NOMO-1 treated with dmso at 0.1 percent for 144 hours (cell line): Measurements from ENCODE around the gene CSRP3.
"Not testable (repeated sequence)": the region's sequence is repeated elsewhere in the genome, so short reads cannot be mapped to it uniquely, and the experiment has no call there.

Source experiments
- DNase-seq: peaks from one replicate; lab custom pipeline; 2025; ENCODE audit not compliant: unreplicated experiment; lab: John Stamatoyannopoulos, UW

Gene CSRP3

GRCh38 chr11:19187114-19187832 is 14.5 kb downstream of the CSRP3 start:
- no peak for DNase-seq

- DNase-seq, result no peak
Measured at GRCh38 chr11:19185516-19186052, 16.2 kb downstream of the CSRP3 start.

- DNase-seq, result no peak
Measured at GRCh38 chr11:19185036-19185435, 16.7 kb downstream of the CSRP3 start.

- DNase-seq, result no peak
Measured at GRCh38 chr11:19183646-19184045, 18.1 kb downstream of the CSRP3 start.

DNA sequence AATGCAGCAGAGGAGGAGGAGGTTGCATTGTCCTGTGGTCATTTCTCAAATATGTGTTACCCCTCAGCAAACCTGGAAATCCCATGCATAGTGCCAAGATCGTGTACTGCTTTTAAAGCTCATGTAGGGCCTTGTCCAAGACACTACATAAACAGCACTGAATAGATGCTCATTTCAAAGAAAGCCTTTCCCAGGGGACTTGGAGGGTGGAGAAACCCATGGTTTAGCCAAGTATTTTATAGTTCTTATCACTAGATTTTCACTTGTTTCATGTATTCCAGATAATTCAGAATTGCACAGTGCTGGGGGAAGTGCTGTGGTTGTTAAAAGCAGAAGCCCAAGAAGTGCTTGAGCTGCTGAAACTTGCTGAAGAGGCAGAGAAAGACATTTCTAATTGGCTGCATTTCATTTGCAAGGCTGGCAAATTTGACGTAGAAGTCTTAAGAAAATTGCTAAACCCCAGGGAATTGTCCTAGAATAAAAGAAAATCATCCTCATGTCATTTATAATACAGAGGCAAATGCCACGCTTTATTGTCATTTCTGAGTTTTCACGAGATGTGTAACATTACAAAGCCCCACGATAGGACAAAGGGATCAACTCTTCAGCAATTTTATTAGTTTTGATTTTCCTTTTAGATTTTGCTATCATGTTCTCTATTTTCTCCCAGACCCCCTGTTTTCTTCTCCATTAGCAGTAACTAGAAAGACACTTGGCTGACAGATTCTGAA is 20.1 kb downstream of the CSRP3 start:
- DNase-seq, result no peak

DNA sequence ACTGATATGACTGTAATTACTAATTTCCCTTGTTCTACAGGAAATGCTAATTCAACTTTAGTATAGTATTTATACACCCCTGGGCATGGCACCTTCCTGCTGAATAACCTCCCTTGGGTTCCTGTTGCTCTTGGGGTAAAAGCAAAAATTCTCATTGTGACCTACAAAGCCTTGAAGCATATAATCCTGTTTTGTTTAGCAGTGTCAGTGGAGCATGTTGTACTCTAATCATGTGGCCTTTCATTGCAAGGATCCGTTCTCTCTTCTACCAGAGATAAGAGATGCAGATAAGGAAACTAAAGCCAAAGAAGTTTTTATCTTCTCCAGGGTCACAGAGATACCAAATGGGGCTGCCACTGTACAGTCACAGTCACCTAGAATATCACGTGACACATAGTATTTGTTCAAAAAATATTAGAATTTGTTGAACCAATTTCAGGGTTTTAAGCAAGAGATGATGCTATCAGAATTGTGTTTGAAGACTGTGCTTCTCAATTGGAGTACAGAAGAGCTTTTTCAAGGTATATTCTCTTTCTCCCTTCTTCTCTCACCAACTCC is 25.1 kb downstream of the CSRP3 start:
- DNase-seq, result no peak

DNA sequence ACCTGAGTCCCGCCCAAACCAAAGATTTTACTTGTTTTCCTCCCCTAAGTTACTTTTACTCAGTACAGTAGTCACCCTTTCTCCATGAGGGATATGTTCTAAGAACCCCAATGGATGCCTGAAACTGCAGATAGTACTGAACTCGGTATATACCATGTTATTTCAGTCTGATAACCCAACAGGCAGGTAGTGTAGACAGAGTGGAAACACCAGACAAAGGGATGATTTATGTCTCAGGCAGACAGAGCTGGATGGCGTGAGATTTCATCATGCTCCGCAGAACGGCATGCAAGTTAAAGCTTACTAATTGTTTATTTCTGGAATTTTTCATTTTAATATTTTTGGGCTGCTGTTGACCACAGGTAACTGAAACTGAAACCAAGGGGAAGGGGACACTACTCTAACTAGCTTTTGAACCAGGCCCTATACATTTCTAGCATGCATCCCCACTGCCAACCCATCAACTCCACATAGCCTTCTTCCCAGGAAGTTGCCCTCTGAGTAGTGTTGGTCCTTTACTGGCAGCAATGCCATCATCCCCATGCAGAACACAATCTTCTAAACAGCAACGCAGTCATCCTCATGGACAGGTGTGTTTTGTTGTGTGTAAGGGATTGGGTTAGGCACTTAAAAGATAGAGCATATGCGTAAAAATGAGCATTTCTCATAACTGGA is 27.7 kb downstream of the CSRP3 start:
- DNase-seq, result no peak

DNA sequence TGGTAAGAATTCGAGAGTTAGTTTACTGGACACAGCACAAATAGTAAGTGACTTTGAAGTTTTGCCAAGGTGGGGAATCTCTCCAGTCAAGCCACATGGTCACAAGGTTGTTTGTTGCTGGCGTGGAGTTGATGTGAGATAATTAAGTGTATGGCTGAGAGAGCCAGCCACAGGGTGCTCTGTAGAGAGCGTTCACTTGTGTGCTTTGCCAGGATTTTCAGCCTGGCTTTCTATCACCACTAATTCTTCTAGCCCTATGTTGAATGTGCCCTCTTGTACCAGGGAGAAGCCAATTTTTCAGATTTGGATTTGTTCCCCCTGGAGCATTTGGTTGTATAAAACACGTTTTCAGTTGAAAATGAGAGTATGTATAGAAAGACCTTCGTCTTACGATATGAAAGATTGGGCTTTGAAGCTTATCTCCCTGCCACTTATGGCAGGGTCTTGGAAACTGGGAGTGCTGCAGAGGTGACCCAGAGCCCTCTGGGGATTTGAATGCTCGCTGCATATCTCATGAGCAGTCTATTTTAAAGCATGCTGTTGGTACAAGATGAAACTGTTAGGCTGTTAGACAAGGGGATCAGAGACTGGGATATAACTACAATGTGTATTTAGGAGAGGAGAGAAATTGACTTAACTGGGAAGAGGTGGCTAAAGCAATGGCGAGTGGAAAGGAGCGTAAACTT is 28.6 kb downstream of the CSRP3 start:
- DNase-seq, result no peak

DNA sequence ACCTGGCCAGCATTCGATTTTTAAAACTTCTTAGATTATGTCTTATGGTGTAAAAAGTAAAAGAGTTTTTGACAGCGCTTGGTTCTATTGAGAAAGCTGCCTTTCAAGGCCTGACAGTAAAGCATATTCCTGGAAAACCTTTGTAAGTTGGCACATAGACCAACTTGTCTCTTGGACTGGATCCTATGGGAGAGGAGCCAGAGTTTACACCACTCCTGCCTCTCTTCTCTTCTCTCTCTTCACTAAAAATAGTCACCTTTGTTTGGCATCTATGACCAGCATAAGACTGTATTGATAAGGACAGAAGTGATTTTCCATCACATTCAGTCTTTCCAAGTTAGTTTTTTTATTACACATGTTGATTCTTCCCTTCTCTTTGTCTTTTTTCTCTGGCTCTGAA is 33.7 kb downstream of the CSRP3 start:
- DNase-seq, result no peak

DNA sequence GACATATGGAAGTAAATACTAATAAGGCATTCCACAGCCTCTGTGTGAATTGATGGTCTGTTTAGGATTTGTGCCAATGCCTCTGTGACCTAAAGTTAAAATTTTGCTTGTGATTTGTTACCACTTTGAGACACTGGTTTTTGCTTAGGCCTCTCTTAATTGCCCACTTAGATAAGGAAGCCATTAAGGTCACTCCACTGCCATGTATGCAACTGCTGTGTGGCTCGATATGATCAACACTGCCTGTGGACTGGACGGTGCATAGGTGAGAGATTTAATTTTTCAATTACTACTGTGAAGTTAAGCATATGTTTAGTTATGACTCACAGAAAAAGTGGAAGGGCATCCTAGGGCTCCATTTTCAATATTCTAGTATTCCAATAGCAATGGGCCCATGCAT is 36.9 kb downstream of the CSRP3 start:
- DNase-seq, result no peak

- DNase-seq, result no peak
Measured at GRCh38 chr11:19164230-19164855, 37.4 kb downstream of the CSRP3 start.

GRCh38 chr11:19163617-19164016 is 38.2 kb downstream of the CSRP3 start:
- no peak for DNase-seq

GRCh38 chr11:19162951-19163505 is 38.8 kb downstream of the CSRP3 start:
- DNase-seq, result no peak

GRCh38 chr11:19161651-19162050 is 40.1 kb downstream of the CSRP3 start:
- DNase-seq, result no peak

GRCh38 chr11:19160847-19161246 is 40.9 kb downstream of the CSRP3 start:
- DNase-seq, result no peak

- DNase-seq, result no peak
Measured at GRCh38 chr11:19156892-19157291, 44.9 kb downstream of the CSRP3 start.

- no peak for DNase-seq
Measured at GRCh38 chr11:19145319-19145718, 56.5 kb downstream of the CSRP3 start.

DNA sequence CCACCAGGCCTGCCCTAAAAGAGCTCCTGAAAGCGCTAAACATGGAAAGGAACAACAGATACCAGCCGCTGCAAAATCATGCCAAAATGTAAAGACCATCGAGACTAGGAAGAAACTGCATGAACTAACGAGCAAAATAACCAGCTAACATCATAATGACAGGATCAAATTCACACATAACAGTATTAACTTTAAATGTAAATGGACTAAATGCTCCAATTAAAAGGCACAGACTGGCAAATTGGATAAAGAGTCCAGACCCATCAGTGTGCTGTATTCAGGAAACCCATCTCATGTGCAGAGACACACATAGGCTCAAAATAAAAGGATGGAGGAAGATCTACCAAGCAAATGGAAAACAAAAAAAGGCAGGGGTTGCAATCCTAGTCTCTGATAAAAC is 64.9 kb downstream of the CSRP3 start:
- DNase-seq, result not testable (repeated sequence)

- no peak for DNase-seq
Measured at GRCh38 chr11:19134004-19134403, 67.8 kb downstream of the CSRP3 start.
